HL-60/S4 (cell line): ENCODE data around the gene FBLN2.

ENCODE experiments used
- in situ Hi-C: fragments of 300-500 bp; cut with MboI; formaldehyde crosslinking; loops from 2 replicates; pipeline ENCODE4 v1.14.3; 2022; ENCODE audit warnings: low sequenced_read_pairs

The FBLN2 gene

GRCh38 chr3:13529196-13530112 is 19.5 kb upstream of the FBLN2 start:
- in situ Hi-C loops: no loop called here

- in situ Hi-C loops: no loop called here
Measured at GRCh38 chr3:13530241-13531009, 18.5 kb upstream of the FBLN2 start.

GRCh38 chr3:13532085-13532484 is 16.8 kb upstream of the FBLN2 start:
- in situ Hi-C loops: no loop called here

- in situ Hi-C loops: no loop called here
Measured at GRCh38 chr3:13532631-13533030, 16.3 kb upstream of the FBLN2 start.

DNA sequence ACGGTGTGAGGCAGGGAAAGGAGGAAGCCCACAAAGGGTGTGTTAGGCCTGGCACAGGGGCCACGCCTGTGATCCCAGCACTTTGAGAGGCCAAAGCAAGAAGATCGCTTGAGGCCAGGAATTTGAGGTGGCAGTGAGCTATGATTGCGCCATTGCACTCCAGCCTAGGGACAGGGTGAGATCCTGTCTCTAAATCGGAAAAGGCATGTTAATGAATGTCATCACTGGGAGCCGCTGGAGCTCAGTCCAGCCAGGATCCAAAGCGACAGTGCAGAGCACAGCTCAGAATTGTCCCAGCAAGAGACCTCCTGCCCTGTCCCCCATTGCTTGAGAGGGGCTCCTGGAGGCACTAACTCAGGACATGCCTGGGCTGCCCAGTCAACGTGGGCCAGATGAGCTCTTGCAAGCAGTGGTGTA is 15.0 kb upstream of the FBLN2 start:
- in situ Hi-C loops: no loop called here

DNA sequence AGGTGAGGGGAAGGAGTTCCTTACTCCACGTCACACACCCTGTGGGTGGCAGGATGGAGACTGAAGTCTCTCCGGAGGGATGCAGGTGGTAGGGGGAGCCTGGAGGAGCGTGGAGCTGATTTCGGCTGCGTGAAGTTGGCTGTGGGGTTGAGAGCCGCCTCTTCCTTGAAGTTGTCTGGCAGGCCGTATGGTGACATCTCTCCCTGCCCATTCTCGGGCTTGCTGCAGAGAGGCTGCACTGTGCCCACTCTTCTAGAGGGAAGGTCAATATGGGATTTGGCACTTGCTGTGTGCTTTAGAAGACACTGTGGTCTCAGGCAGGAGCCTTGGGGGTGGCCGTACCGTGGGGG is 13.4 kb upstream of the FBLN2 start:
- in situ Hi-C loops: no loop called here

DNA sequence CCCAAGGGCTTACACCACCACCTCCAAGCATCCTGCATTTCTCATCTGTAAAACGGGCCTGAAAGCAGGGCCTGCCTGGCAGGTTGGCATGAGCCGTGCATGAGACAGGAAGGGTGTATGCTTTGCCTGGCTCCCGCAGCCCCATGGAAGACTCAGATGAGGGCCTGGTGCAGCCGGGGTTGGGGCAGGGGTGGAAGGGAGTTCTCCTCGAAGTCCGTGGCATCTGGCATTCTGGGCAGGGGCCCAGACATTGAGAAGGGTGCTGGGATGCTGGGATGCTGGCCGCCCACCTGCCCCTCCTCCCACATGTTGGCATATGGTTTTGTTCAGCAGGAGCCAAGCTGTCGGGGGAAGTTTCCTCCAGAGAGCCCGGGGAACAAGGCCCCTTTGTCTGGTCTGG is 13.0 kb upstream of the FBLN2 start:
- in situ Hi-C loops: no loop called here

- in situ Hi-C loops: no loop called here
Measured at GRCh38 chr3:13536432-13536831, 12.5 kb upstream of the FBLN2 start.

DNA sequence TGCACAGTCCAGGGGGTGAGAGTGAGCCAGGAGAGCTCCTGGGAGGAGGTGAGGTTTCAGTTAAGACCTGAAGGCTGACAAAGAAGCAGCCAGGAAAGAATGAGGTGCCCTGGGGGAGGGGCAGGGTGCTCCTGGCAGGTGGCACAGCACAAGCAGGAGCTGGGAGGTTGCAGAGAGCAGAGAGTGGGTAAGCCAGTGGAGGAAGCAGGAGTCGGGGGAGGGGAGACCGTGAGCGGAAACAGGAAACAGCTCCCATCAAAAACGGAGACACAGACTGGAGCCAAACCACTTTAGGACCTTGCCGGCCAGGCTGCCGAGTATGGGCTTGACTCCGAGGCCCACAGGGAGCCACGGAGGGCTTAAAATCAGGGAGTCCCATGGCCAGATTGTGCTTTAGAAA is 12.1 kb upstream of the FBLN2 start:
- in situ Hi-C loops: no loop called here

- in situ Hi-C loops: no loop called here
Measured at GRCh38 chr3:13537244-13537908, 11.5 kb upstream of the FBLN2 start.

- in situ Hi-C loops: no loop called here
Measured at GRCh38 chr3:13537909-13538296, 11.0 kb upstream of the FBLN2 start.

- in situ Hi-C loops: no loop called here
Measured at GRCh38 chr3:13538520-13539291, 10.2 kb upstream of the FBLN2 start.

DNA sequence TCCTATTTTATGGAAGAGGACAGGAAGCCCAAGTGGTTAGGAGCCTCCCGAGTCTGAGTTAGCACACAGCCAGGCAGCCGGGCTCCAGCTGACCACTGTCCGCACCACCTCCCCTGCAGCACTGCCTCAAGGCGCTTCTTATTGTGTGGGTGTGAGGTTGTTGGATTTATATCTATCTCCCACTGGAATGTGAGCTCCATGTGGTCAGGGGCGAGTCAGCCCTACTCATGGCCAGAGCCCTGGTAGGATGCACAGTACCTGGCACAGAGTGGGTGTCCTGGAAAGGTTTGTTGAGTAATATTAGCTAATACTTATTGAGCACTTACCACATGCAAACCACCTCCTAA is 9.7 kb upstream of the FBLN2 start:
- in situ Hi-C loops: no loop called here

DNA sequence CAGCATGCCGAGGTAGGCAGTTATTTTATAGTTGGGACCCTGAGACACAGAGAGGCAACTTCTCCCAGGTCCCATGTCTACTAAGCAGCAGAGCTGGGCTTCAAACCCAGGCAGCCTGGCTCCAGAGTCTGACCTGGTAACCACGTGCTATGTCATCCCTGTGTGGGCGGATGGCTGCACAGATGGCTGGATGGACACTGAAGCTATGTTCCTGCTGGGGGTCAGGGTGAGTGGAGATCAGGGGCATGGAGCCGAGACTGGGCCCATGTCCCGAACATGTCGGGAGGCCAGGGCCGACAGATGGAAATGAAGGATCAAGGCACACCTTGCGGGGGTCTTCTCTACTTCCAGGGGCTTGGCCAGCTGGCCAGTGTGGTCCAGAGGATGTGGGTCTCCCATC is 9.3 kb upstream of the FBLN2 start:
- in situ Hi-C loops: no loop called here

- in situ Hi-C loops: no loop called here
Measured at GRCh38 chr3:13540297-13540995, 8.5 kb upstream of the FBLN2 start.

DNA sequence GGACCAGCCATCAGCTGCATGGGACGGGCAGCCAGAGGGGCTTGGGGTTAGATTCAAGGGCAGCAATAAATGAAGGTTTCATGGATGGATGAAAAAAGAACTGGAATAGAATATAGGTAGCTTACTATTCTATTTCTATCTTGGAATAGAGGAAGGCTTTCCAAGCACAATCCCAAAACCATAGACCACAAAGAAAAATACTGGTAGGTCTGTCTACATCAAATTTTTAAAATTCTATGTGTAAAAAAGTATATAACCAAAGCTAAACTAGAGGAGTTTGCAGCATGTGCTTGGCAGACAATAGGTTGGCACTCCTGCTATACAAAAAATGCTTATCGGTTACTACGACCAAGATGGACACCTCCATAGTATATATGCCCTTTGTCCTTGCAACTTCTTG is 7.2 kb upstream of the FBLN2 start:
- in situ Hi-C loops: no loop called here

DNA sequence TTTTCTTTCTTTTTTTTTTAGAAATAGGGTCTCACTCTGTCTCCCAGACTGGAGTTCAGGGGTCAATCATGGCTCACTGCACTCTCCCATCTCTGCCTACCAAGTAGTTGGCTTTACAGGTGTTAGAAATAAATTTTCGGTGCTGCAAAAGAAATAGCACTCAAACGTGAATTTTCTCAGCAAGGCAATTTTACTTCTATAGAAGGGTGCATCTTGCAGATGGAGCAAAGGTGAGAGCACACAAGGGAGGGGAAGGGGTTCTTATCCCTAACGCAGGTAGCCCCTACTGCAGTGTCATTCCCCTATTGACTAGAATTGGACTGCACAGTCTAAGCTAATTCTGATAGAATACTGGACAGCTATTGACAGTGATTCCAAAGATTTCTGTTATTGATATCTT is 6.8 kb upstream of the FBLN2 start:
- in situ Hi-C loops: no loop called here

DNA sequence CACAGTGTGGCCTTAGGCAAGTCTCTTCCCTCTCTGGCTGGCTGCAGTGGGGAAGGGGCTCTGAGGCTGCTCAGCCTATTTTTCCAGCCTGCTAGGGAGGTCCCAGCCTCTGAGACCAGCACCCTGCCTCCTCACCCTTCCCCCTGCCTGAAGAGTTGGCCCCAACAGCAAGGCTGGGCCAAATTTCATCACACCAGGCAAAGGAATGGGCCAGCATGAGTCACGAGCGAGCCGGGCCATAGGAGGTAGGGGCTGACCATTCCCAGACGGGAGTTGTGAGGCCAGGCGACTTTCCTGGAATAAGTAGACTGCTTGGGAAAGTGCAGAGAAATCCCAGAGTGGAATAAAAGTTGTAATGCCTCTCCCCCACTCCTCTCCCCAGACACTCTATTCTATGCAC is 5.7 kb upstream of the FBLN2 start:
- in situ Hi-C loops: no loop called here

DNA sequence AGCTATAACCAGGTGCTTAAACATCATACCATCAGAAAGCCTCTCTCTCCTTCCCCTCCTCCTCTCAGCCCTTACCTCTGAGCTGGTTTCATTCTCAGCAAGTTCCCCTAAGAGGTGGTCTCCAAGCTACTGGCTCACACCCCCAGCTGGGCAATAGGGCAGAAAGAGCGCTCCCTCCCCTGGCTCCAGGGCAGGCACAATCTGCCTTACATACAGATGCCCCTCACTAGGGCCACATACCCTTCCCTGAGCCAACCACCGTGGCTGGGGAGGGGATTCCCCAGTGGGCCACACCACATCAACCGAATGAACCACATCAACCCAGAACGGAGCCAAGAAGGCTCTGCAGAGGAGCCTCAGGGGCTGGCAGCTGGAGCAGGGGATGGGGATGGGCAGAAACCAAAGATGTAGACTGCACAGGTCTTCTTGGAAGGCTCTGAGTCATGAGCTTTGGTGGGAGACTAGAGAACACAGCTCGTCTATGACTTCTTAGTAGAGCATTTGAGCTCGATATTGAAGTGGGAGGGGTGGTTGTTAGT is 4.6 kb upstream of the FBLN2 start:
- in situ Hi-C loops: no loop called here

DNA sequence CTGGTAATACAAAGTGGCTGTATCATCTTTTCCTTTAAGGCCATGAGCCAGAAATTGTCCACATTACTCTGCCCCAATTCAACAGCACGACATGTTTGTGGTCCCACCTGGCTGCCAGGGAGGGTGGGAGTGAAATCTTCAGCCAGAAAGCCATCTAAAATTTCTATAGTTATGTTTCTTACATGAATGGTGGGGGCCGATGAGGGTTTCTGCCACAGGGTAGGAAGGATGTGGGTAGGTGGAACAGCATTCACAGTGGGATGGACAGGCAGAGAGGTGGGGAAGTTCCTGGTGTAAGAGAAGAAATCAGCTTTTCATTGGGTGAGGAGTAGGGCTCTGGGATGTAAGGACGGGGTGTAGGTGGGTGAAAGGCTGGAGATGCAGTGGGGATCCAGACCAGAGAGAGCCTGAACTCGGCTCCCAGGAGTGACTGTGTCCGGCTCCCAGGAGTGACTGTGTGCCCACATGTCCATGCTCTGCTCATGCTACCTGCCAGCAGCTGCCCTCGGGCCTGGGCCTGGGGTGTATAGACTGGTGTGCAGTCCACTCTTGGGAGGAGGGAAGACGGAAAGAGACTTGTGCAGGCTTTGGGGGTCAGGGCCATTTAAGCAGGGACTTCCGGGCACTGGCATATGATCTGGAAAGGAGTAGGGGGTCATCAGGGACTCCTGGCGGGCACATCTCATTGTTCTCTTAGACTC is 3.8 kb upstream of the FBLN2 start:
- in situ Hi-C loops: no loop called here
